Measurements from ENCODE around the gene EXD3.

Gene EXD3

DNA sequence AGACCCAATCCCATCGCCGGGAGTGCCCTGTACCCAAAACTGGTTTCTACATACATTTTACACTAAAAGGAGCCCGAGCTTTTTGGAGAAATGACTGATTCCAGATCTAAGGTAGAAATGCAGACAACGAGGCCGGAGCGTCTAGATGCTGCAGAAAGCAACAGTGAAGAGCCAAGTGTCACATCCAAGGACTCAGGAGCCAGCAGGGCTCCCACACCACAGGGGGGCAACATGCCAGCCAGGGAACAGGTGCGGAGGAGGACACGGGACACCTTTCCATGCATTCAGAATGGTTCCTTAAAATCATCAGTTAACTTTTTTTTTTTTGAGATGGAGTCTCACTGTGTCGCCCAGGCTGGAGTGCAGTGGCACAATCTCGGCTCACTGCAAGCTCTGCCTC, 97.8 kb downstream of the EXD3 start:
- peaks cover 22% of the 10 kb centered on the region for H3K9me3 Mint-ChIP-seq
- no peak overlapping the region for H3K4me3 Mint-ChIP-seq
- no peaks in the 10 kb centered on the region for H3K36me3 Mint-ChIP-seq (ENCODE audit: low read depth)
- peaks cover 12% of the 10 kb centered on the region for H3K27me3 Mint-ChIP-seq (ENCODE audit: low read depth, poor library complexity)
- peaks cover 4% of the 10 kb centered on the region for H3K4me1 Mint-ChIP-seq
- TF ChIP-seq, protein P1, sequence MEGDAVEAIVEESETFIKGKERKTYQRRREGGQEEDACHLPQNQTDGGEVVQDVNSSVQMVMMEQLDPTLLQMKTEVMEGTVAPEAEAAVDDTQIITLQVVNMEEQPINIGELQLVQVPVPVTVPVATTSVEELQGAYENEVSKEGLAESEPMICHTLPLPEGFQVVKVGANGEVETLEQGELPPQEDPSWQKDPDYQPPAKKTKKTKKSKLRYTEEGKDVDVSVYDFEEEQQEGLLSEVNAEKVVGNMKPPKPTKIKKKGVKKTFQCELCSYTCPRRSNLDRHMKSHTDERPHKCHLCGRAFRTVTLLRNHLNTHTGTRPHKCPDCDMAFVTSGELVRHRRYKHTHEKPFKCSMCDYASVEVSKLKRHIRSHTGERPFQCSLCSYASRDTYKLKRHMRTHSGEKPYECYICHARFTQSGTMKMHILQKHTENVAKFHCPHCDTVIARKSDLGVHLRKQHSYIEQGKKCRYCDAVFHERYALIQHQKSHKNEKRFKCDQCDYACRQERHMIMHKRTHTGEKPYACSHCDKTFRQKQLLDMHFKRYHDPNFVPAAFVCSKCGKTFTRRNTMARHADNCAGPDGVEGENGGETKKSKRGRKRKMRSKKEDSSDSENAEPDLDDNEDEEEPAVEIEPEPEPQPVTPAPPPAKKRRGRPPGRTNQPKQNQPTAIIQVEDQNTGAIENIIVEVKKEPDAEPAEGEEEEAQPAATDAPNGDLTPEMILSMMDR (IDR thresholded peaks at IDR 0.05), result no peak
- no peak for DNase-seq
- no peak overlapping the region for H3K27ac Mint-ChIP-seq

DNA sequence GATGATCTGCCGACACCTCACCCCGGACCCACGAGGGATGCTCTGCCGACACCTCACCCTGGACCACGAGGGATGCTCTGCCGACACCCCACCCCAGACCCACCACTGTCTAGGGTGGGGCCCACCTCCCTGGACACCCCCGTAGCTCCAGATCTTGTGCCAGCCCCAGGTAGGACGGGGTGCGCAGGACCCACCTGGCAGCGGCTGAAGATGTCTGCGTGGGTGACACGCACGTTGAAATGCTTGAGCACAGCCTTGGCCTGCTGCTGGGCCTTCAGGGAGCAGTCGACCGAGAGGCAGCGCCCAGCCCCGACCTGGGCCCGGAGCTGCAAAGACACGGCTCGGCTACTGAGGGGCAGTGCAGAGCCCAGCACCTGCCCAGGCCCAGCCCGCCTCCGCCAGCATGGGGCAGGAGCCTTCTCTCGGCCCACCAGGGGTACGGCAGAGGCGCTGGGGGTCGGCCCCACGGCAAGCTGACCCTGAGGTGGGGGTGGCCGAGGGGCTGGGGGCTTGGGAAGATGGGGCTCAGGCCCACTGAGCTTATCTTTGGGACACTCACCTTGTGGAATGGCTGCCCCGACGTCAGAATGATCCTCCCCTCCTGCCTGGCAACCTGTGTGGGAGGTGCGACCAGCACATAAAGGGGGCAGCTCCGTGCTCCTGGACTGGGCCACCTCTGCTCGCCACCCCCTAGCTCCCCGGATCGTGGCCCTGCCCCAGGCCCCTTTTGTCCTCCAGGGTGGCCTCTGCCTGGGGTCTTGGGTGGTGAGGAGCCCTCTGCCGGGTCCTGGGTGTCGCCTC, 99.2 kb downstream of the EXD3 start:
- TF ChIP-seq, protein P1 (IDR thresholded peaks at IDR 0.05), result no peak
- peaks cover 11% of the 10 kb centered on the region for H3K27me3 Mint-ChIP-seq (ENCODE audit: low read depth, poor library complexity)
- no peak for DNase-seq
- peaks cover 16% of the 10 kb centered on the region for H3K9me3 Mint-ChIP-seq
- H3K4me3 Mint-ChIP-seq, result no peak overlapping the region
- H3K36me3 Mint-ChIP-seq (ENCODE audit: low read depth), result no peaks in the 10 kb centered on the region
- no peak overlapping the region for H3K27ac Mint-ChIP-seq
- H3K4me1 Mint-ChIP-seq, result peaks cover 11% of the 10 kb centered on the region

DNA sequence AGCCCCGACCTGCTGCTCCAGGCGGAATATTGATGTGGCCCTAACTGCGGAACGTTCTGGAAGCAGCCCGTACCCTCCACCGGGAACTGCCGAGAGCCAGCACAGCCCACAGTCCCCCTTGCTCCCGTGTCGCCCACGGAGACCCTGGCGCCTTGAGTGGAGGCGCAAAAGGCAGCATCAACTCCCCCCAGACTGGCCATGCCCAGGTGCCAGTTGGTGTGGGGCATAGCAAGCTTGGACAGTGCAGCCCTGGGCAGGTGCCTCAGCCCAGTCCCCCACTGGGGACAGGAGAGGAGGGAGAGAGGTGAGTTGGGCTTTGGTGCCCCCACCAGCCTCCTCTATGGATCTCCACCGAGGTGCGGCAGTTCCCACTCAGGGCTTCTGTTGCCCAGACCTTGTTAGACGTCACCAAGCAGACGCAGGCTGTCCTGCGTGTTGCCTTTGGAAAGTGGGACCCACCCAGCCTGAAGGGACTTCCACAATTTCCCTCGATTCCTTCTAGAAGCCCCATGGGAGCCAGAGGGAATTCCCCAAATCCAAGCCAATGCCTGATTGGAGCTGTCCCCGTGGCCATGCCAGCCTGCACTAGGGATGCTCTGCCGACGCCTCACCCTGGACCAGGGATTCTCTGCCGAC, 101.1 kb downstream of the EXD3 start:
- Mint-ChIP-seq H3K9me3 (peaks cover 9% of the 10 kb centered on the region), H3K27me3 (ENCODE audit: low read depth, poor library complexity) (peaks cover 5% of the 10 kb centered on the region), H3K4me1 (peaks cover 12% of the 10 kb centered on the region), H3K27ac (no peak overlapping the region), H3K36me3 (ENCODE audit: low read depth) (no peaks in the 10 kb centered on the region), H3K4me3 (no peak overlapping the region)
- no peak for DNase-seq
- TF ChIP-seq, protein P1 (IDR thresholded peaks at IDR 0.05), result no peak

DNA sequence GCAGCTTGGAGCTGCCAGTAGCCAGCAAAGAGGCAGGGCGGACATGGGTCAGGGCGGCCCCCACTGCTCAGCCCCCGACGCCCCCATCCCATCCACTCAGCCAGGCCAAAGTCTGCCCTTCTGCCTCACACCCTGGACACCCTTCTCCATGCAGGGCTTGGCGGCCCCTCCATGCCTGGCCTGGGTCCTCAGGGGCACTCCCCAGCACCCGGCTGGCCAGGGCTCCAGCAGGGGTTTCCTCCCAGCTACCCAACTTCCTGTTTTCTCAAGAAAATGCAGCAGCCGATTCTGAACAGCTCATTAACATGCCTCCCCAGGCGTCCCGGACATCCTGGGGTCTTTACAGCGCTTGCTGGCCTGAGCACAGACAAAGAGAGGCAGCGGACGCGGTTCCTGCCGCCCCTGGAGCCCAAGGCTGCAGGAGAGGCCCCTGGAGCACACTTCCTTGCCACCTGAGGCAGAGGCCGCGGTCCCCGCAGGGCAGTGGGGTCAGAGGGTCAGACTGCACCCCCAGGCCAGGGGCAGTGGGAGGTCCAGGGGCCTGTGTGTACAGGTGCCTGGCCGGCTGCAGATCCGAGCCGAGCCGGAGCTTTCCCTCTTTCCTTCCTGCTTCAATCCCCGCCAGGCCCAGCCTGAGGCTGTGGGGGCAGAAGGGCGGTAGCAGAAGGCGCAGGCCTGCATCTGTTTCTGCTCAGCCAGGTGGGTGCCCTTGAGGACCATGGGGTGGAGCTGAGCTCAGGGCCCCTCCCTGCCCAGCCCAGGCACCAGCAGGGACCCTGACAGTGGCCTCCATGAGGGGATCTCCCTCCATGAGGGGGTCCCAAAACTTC, 102.2 kb downstream of the EXD3 start:
- TF ChIP-seq, protein P1 (IDR thresholded peaks at IDR 0.05), result no peak
- Mint-ChIP-seq H3K36me3 (ENCODE audit: low read depth) (no peaks in the 10 kb centered on the region), H3K4me3 (no peak overlapping the region), H3K4me1 (peaks cover 10% of the 10 kb centered on the region), H3K27ac (no peak overlapping the region), H3K9me3 (peaks cover 9% of the 10 kb centered on the region), H3K27me3 (ENCODE audit: low read depth, poor library complexity) (peaks cover 5% of the 10 kb centered on the region)
- DNase-seq, result peak; percentile 38

DNA sequence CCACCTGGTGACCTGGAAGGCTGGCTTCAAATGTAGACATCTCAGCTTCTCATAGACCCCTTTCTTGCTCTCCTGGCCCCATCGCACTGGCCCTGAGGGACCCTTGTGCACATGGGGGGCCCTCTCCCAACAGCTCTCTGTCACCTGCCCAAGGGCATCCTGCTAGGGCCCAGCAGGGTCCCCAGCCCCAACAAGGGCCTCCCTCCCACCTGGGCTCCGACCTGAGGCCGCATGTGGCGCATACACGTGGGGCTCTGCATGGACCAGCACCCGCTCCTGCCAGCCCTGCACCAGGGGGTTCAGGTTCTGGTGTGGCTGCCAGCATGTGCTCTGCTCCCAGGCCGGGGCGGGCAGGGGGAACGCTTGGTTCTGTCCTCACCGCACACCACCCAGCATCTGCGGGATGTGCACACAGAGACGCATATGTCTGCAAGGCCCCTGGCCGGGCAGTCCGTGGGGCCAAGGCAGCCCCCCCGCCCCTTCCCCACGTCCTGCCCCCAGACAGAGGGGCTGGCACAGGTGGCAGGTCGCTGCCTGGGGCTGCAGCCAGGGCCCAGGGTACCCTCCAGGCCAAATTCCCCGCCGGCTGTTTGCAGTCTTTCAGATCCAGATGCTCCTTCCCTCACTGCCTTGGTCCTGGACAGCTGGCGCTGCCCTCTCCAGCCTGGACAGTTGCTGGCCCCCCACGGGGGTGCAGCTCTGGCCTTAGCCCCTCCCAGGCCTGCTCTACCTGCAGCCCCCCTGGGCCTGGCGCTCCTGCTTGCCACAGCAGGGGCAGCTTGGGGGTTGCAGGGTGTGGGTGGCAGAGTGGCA, 103.0 kb downstream of the EXD3 start:
- DNase-seq, result no peak
- Mint-ChIP-seq H3K9me3 (peaks cover 9% of the 10 kb centered on the region), H3K4me3 (no peak overlapping the region)

More for the DNA sequence above, 103.0 kb downstream of the EXD3 start:
- H3K36me3 Mint-ChIP-seq (ENCODE audit: low read depth), result no peaks in the 10 kb centered on the region
- TF ChIP-seq, protein P1 (IDR thresholded peaks at IDR 0.05), result no peak
- no peak overlapping the region for H3K27ac Mint-ChIP-seq
- H3K4me1 Mint-ChIP-seq, result peaks cover 8% of the 10 kb centered on the region
- peaks cover under 1% of the 10 kb centered on the region for H3K27me3 Mint-ChIP-seq (ENCODE audit: low read depth, poor library complexity)
